ENCODE results near the gene CHI3L1.
A peak's percentile ranks its signal among the peaks of the same experiment; 100 is the strongest.

The CHI3L1 gene

GRCh38 chr1:203181586-203182386 is 4.7 kb downstream of the CHI3L1 start:
- DNase-seq (ENCODE audit: low read depth) = no peak

GRCh38 chr1:203180611-203181330 is 5.7 kb downstream of the CHI3L1 start:
- no peak for DNase-seq (ENCODE audit: low read depth)

GRCh38 chr1:203179667-203180005 is 6.9 kb downstream of the CHI3L1 start:
- no peak for DNase-seq (ENCODE audit: low read depth)

GRCh38 chr1:203178821-203179666 is 7.5 kb downstream of the CHI3L1 start:
- DNase-seq (ENCODE audit: low read depth) = no peak

GRCh38 chr1:203178083-203178482 is 8.4 kb downstream of the CHI3L1 start:
- peak; percentile 61 for DNase-seq (ENCODE audit: low read depth)

GRCh38 chr1:203177470-203178039 is 8.9 kb downstream of the CHI3L1 start:
- peak; percentile 85 for DNase-seq (ENCODE audit: low read depth)

GRCh38 chr1:203177036-203177405 is 9.5 kb downstream of the CHI3L1 start:
- DNase-seq (ENCODE audit: low read depth) = no peak

GRCh38 chr1:203176273-203177035 is 10.1 kb downstream of the CHI3L1 start:
- DNase-seq (ENCODE audit: low read depth) = no peak

- DNase-seq (ENCODE audit: low read depth) = no peak
Observed at GRCh38 chr1:203175827-203176241, 10.7 kb downstream of the CHI3L1 start.

GRCh38 chr1:203175237-203175826 is 11.2 kb downstream of the CHI3L1 start, which contains the start of gene MYBPH:
MYBPH (minus strand) TSS chr1:203175826; CDS start chr1:203175755, 71 bp downstream.
- DNase-seq (ENCODE audit: low read depth) = no peak

- no peak for DNase-seq (ENCODE audit: low read depth)
Observed at GRCh38 chr1:203174324-203174985, 12.0 kb downstream of the CHI3L1 start.

- DNase-seq (ENCODE audit: low read depth) = no peak
Observed at GRCh38 chr1:203173566-203173965, 12.9 kb downstream of the CHI3L1 start.

- no peak for DNase-seq (ENCODE audit: low read depth)
Observed at GRCh38 chr1:203173011-203173555, 13.4 kb downstream of the CHI3L1 start.

- peak; percentile 62 for DNase-seq (ENCODE audit: low read depth)
Observed at GRCh38 chr1:203172184-203173010, 14.1 kb downstream of the CHI3L1 start.

- no peak for DNase-seq (ENCODE audit: low read depth)
Observed at GRCh38 chr1:203171341-203172183, 14.9 kb downstream of the CHI3L1 start.

GRCh38 chr1:203170625-203171330 is 15.7 kb downstream of the CHI3L1 start:
- DNase-seq (ENCODE audit: low read depth) = peak; percentile 33

GRCh38 chr1:203169770-203170520 is 16.6 kb downstream of the CHI3L1 start:
- DNase-seq (ENCODE audit: low read depth) = no peak
